Esophagus muscularis mucosa (tissue), 4 donors: ENCODE results near the gene RNF20.

Source experiments
- EP300 ChIP-seq: sonication (generic); formaldehyde crosslinking; IDR thresholded peaks from one replicate; pipeline ENCODE4 v1.6.1; 2017; ENCODE audit warnings: antibody characterized with exemption
- POLR2A ChIP-seq: fragments of 450-650 bp; IDR thresholded peaks from one replicate; pipeline ENCODE4 v1.6.1; 2017; ENCODE audit warnings: antibody characterized with exemption, moderate library complexity, mild to moderate bottlenecking, low read depth
- TF ChIP-seq, protein P1 (sequence below), 3 experiments: fragments of 200-600 bp in 2 of 3; fragments of 450-650 bp in 1 of 3; sonication (generic) in 2 of 3; IDR thresholded peaks; one replicate each; pipeline ENCODE4 v1.5.1; 2017 to 2019; ENCODE audit warnings: antibody characterized with exemption in 3 of 3, mild to moderate bottlenecking in 2 of 3, moderate library complexity in 1 of 3

GRCh38 chr9:101591787-101592446 is 58.3 kb downstream of the RNF20 start:
- no peak for TF ChIP-seq POLR2A
- TF ChIP-seq, protein P1, sequence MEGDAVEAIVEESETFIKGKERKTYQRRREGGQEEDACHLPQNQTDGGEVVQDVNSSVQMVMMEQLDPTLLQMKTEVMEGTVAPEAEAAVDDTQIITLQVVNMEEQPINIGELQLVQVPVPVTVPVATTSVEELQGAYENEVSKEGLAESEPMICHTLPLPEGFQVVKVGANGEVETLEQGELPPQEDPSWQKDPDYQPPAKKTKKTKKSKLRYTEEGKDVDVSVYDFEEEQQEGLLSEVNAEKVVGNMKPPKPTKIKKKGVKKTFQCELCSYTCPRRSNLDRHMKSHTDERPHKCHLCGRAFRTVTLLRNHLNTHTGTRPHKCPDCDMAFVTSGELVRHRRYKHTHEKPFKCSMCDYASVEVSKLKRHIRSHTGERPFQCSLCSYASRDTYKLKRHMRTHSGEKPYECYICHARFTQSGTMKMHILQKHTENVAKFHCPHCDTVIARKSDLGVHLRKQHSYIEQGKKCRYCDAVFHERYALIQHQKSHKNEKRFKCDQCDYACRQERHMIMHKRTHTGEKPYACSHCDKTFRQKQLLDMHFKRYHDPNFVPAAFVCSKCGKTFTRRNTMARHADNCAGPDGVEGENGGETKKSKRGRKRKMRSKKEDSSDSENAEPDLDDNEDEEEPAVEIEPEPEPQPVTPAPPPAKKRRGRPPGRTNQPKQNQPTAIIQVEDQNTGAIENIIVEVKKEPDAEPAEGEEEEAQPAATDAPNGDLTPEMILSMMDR (IDR thresholded peaks at IDR 0.05) = no peak
- TF ChIP-seq EP300 = no peak
